ENCODE measurements around the gene ALPK1.

ALPK1 gene

GRCh38 chr4:112328734-112329130 lies 31.6 kb downstream of the ALPK1 start:
- no peak for DNase-seq (ENCODE audit: low read depth)

DNA sequence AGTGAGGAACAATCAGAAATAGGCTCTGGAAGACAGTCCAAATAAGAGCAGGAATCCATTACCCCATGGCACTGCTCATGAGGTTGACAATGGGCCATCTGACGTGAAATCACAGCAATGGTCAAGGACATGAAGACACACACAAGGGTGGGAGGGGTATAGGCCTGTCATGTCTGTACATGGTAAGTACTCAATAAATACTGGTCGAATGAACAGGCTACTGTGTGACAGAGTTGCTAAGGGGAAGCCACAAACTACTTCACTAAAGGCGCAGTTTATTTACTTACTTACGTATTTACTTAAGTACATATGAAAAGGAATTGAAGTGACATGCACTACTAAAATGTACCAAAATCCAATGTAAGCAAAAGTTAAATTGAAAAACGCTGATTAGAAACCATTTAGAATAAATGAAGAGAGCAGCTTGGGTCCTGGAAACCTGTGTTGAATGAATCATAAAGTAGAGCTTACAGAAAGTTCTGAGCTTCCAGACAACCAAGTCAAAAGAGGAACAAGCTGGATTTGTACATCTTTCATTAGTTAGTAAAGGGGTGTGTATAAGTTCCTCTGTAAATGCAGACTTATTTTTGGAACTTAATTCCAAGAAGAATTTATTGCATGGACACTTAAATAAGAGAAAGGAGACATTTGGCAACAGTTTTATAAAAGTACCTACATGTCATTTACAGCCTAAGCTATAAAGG lies 32.7 kb downstream of the ALPK1 start:
- no peak for DNase-seq (ENCODE audit: low read depth)

DNA sequence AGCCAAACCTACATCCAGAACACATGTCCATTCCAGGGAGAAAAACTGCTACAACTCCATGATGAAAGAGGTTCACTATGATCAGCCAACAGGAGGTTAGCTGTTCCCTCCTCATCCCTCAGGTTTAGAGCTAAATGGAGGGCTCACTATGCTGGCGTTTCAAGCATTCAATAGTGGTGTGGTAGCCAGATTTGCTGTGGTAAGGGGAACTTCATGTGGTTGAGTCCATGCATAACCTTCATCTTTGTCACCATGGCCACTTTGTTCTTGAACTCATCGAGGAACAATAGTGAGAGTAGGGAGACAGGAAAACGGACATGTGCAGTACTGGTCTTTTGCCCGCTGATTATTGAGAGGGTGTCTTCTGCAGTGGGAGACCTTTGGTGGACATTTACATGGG lies 33.8 kb downstream of the ALPK1 start:
- no peak for DNase-seq (ENCODE audit: low read depth)

GRCh38 chr4:112332398-112332797 lies 35.2 kb downstream of the ALPK1 start:
- no peak for DNase-seq (ENCODE audit: low read depth)

DNA sequence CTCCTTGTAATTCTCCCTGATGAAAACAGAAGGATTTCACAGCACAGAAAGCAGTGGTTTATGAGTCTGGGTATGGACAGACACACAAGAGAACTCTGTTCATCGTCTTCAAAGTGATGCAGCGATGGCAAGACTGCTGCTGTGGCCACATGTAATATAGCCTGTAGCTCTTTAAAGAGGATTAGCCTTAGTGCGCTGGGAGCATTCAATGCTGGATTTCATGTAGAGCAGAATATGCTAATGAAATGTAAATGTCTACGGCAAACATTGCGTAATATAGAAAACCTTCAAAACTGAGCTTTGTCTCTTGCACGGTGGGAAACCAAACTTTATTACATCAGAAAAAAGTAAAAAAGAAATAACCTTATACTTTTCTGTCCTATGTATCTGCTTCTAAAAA lies 42.9 kb downstream of the ALPK1 start:
- no peak for DNase-seq (ENCODE audit: low read depth)

DNA sequence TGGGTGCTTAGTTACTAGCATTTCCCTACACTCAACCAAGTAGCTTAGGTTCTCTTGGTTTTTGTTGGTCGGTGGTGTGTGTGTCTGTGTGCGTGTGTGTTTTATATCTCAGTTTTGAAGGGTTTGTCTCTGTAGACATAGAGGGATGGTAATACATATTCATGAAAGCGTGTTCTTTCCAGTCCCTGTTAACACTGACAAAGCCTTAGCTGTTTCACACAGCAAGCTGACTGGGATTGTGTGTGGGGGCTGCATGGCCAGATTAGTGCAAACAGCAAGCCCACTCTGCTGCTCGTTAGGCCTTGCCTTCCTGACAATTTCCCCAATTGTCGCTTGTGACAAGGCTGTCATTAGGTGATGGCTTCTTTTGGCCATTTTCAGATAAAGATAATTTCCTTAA lies 43.9 kb downstream of the ALPK1 start:
- no peak for DNase-seq (ENCODE audit: low read depth)

DNA sequence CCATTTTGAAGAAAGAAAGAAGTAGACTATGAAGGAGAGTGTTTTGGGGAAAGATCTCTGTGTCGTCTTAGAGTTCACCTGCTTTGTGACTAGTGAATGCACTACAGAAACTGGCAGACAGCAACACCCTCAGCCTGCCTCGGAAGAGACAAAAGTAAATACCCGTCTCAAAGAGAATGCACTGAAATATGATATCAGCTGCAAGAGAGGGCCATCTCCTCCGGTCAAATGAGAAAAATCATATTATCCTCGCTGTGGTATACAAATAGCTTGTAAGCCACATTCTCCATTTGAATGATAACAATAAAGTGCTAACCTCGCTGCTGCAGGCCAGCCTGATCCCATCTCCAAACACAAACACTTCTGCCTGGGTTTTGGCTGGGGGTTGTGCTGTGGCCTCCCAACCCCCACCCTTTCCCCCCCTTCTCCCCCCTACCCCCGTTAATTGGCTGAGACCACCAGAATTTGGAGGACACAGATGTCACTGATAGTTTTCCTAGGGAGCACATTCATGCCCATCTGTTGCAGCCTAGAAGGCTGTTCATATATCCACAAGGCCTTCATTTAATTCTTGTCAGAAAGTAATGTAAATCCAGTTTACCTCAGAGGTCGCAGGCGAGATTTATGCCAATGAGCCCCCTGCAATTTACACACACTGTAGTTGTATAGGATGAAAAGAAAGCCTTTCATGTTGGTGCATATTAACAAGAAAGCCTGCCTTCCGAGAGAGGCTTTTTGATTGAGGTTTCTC lies 46.3 kb downstream of the ALPK1 start:
- DNase-seq (ENCODE audit: low read depth), result no peak

DNA sequence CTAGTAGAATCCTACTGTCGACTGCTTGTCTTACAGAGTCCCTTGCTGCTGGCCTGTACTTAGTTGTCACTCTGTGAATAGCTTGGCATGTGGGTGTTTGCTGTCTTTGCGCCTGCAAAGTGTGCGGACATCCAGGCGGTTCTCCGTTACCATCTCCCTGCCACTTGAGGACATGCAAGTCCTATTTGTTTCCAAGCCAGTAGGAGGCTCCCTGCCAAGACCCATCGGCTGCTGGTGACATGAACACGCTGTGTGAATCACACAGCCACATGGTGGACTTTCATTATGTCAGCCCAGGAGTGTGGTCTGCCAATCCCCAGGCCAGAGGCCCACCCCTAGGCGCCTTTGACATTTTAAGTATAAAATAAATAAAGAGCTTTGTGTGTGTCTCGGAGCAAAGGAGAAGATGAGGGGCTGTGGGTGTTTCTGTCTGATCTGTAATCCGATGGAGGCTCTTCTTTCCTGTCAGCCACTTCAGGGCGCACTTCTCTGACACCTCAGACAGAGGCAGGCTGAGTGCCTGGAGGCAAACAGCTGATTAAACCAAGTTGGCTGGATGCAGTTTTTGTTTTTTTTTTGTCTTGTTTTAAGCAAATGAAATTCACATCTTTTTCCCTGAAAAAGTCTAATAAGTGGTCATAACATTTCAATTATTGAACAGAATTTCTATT lies 51.5 kb downstream of the ALPK1 start:
- no peak for DNase-seq (ENCODE audit: low read depth)

DNA sequence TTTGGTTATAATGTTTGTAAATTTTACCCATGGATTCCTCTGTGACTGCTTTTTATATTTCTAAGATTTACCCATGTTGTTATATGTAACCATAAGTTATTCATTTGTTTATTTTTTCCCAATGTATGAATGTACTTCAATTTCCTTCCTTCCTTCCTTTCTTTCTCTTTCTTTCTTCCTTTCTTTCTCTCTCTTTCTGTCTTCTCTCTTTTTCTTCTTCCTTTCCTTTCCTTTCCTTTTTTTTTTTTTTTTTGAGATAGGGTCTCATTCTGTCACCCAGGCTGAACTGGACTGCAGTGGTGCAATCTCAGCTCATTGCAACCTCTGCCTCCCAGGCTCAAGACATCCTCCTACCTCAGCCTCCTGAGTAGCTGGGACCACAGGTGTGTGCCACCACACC lies 55.6 kb downstream of the ALPK1 start:
- DNase-seq (ENCODE audit: low read depth), result no peak

GRCh38 chr4:112355662-112356061 lies 58.5 kb downstream of the ALPK1 start:
- DNase-seq (ENCODE audit: low read depth), result no peak

- DNase-seq (ENCODE audit: low read depth), result no peak
Observed at GRCh38 chr4:112357453-112357852, 60.3 kb downstream of the ALPK1 start.

GRCh38 chr4:112357897-112358296 lies 60.7 kb downstream of the ALPK1 start:
- DNase-seq (ENCODE audit: low read depth), result no peak

GRCh38 chr4:112358415-112358814 lies 61.2 kb downstream of the ALPK1 start:
- DNase-seq (ENCODE audit: low read depth), result no peak

DNA sequence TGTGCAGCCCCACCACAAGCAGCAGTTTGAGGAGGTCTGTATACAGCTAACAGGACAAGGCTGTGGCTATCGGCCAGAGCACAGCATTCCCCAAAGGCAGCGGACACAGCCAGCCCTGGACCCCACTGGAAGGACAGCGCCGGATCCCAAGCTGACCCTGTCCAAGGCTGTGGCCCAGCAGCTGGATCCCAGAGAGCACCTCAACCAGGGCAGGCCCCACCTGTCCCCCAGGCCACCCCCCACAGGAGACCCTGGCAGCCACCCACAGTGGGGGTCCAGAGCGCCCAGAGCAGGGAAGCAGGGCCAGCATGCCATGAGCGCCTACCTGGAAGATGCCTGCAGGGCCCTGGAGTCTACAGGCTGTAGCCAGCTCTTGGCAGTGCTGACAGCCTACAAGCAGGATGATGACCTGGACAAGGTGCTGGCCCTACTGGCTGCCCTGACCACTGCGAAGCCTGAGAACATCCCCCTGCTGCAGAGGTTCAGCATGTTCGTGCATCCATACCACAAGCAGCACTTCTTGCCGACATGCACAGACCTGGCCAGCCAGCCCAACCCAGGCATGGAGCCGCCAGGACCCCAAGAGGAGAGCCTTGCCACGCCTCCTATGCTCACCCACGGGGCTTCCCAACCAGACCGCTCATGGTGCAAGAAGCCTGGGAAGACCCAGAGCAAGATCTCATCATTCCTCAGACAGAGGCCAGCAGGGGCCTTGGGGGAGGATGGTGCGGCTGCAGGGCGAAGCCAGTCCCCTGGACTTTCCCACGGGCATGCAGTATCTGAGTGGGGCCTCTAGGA lies 62.0 kb downstream of the ALPK1 start:
- no peak for DNase-seq (ENCODE audit: low read depth)

DNA sequence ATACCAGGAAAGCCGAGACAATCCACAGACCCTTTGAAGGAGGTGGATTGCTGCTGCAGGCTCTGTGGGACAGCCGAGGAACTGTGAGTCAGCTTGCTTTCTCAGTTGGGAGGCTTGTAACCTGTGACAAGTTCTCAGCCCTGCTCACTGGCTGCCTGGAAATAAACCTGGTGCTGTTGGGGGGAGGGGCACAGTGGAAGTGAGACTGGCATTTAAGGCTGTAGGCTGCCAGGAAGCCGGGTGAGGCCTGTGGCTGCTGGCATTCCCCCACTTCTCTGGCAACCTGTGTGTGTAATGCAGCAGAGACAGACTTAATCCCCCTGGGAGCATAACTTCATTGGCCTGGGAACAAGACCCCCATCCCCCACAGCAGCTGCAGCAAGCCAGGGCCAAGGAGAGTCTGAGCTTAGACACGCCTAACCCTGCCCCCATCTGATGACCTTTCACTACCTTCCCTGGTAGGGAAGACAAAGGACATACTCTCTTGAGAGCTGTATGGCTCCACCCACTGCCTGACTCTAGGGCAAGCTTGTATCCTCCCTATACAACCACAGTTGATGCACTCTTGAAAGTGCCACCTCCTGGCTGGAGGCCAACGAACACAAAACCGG lies 64.1 kb downstream of the ALPK1 start:
- no peak for DNase-seq (ENCODE audit: low read depth)

DNA sequence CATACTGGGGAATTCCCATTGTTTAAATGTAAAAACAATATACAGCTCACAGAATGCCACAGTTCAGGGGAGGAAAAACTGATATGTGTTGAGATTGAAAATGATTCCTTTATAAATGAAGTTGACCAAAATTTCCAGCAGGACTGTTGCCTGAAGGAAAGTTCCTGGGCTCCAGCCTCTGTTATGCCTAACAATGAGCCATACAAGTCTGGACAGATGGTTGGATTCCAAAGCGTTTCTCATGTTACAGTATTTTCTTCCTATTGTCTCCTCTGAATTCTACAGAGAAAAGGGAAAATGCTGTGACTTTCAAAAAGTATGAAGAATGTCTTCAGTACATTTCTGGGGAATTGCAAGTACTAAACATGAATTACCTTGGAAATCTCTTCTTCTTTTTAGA lies 73.3 kb downstream of the ALPK1 start:
- DNase-seq (ENCODE audit: low read depth), result no peak

DNA sequence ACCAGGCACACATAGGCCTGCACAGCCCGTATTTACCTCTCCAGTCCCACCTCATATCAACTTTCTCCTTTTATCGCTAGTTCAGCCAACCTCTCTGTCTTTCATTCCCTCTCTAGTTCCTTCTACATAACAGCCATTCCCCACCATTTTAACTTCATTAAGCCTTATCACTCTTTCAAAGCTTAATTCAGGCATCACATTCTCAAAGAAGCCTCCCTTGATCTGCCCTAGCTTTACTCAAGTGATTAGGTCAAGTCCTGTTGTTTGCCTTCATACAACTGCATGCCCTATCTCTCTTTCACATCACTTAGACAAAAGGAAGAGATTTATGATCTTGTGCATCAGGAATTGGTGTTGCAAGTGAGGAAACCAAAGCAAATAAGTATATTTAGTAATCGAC lies 74.2 kb downstream of the ALPK1 start:
- no peak for DNase-seq (ENCODE audit: low read depth)

DNA sequence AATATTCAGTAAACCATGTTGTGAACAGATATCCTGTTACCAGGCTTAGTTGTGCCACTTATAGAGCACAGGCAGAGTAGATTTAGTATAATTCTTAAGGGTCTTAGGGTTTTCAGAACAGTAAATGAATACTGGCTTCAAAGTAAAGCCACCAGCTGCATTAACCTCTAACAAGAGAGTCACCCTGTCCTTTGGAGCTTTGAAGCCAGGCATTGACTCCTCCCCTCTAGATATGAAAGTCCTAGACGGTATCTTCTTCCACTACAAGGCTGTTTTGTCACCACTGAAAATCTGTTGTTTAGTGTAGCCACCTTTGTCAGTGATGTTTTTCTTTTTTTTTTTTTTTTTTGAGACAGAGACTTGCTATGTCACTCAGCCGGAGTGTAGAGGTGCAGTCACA lies 77.7 kb downstream of the ALPK1 start:
- DNase-seq (ENCODE audit: low read depth), result no peak

- DNase-seq (ENCODE audit: low read depth), result no peak
Observed at GRCh38 chr4:112377171-112377570, 80.0 kb downstream of the ALPK1 start.

- DNase-seq (ENCODE audit: low read depth), result no peak
Observed at GRCh38 chr4:112377594-112378242, 80.5 kb downstream of the ALPK1 start.

GRCh38 chr4:112378243-112378620 lies 81.1 kb downstream of the ALPK1 start:
- DNase-seq (ENCODE audit: low read depth), result no peak

DNA sequence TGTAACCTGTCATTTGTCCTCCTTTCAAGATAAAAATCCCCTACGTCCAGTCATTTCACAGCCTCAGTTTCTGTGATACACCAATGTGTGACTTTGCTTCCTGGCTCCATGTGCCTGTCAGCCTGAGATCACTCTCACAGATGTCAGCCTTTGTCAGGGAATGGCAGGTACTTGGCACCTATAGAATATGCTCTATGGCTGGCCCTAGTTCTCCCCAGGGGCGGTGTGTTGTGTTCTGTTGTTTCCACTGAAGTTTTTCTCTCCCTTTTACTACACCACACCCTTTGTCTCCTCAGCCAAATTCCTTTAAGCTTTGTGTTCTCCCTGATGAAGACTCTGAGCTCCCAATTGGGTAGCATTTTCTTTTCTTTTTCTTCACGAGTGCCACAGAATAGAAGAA lies 81.7 kb downstream of the ALPK1 start:
- no peak for DNase-seq (ENCODE audit: low read depth)
